HEK293 (cell line): ENCODE measurements around the gene SLC25A42.

Experiments
- PRDM10 ChIP-seq: fragments of 450-650 bp; formaldehyde crosslinking; IDR thresholded peaks from 2 replicates; pipeline ENCODE4 v1.5.1; 2016; ENCODE audit warnings: missing biosample characterization, missing genetic modification characterization
- SP2 ChIP-seq: fragments of 450-650 bp; formaldehyde crosslinking; IDR thresholded peaks from 2 replicates; pipeline ENCODE4 v1.5.1; 2016; ENCODE audit warnings: missing biosample characterization, missing genetic modification characterization
- SP3 ChIP-seq: fragments of 450-650 bp; formaldehyde crosslinking; IDR thresholded peaks from 2 replicates; pipeline ENCODE4 v1.5.1; 2016; ENCODE audit warnings: missing biosample characterization, missing genetic modification characterization
- SP7 ChIP-seq: fragments of 450-650 bp; formaldehyde crosslinking; IDR thresholded peaks from 2 replicates; pipeline ENCODE4 v1.5.1; 2016; ENCODE audit warnings: missing biosample characterization, missing genetic modification characterization
- TSHZ1 ChIP-seq: fragments of 450-650 bp; formaldehyde crosslinking; IDR thresholded peaks from 2 replicates; pipeline ENCODE4 v1.5.1; 2016; ENCODE audit warnings: missing biosample characterization, missing genetic modification characterization, borderline replicate concordance
- ZBTB10 ChIP-seq: fragments of 450-650 bp; formaldehyde crosslinking; IDR thresholded peaks from 2 replicates; pipeline ENCODE4 v1.5.1; 2016; ENCODE audit warnings: missing biosample characterization, missing genetic modification characterization
- ZBTB17 ChIP-seq: fragments of 450-650 bp; formaldehyde crosslinking; IDR thresholded peaks from 2 replicates; pipeline ENCODE4 v1.5.1; 2016; ENCODE audit warnings: missing biosample characterization, missing genetic modification characterization
- ZBTB20 ChIP-seq: fragments of 450-650 bp; formaldehyde crosslinking; IDR thresholded peaks from 2 replicates; pipeline ENCODE4 v1.5.1; 2016; ENCODE audit warnings: missing biosample characterization, missing genetic modification characterization
- ZBTB21 ChIP-seq: fragments of 450-650 bp; formaldehyde crosslinking; IDR thresholded peaks from 2 replicates; pipeline ENCODE4 v1.5.1; 2017; ENCODE audit warnings: missing biosample characterization, missing genetic modification characterization
- ZIC2 ChIP-seq: fragments of 450-650 bp; formaldehyde crosslinking; IDR thresholded peaks from 2 replicates; pipeline ENCODE4 v1.5.1; 2016; ENCODE audit warnings: missing biosample characterization, missing genetic modification characterization
- ZNF148 ChIP-seq: fragments of 450-650 bp; formaldehyde crosslinking; IDR thresholded peaks from 2 replicates; pipeline ENCODE4 v1.5.0; 2017; ENCODE audit warnings: missing biosample characterization, missing genetic modification characterization, borderline replicate concordance
- ZNF16 ChIP-seq: fragments of 450-650 bp; formaldehyde crosslinking; IDR thresholded peaks from 2 replicates; pipeline ENCODE4 v1.5.1; 2016; ENCODE audit warnings: low read depth, missing biosample characterization, missing genetic modification characterization
- ZNF302 ChIP-seq: fragments of 450-650 bp; formaldehyde crosslinking; IDR thresholded peaks from 2 replicates; pipeline ENCODE4 v1.5.1; 2016; ENCODE audit warnings: missing biosample characterization, missing genetic modification characterization, low read depth
- ZNF311 ChIP-seq: fragments of 450-650 bp; formaldehyde crosslinking; IDR thresholded peaks from 2 replicates; pipeline ENCODE4 v1.5.1; 2017; ENCODE audit warnings: missing biosample characterization, missing genetic modification characterization, borderline replicate concordance
- ZNF335 ChIP-seq: fragments of 450-650 bp; formaldehyde crosslinking; conservative IDR thresholded peaks from 2 replicates; pipeline ENCODE4 v1.5.1; 2016; ENCODE audit warnings: missing biosample characterization, missing genetic modification characterization
- ZNF398 ChIP-seq: fragments of 450-650 bp; formaldehyde crosslinking; IDR thresholded peaks from 2 replicates; pipeline ENCODE4 v1.5.1; 2017; ENCODE audit warnings: missing biosample characterization, missing genetic modification characterization
- ZNF571 ChIP-seq: fragments of 450-650 bp; formaldehyde crosslinking; IDR thresholded peaks from 2 replicates; pipeline ENCODE4 v1.5.0; 2017; ENCODE audit warnings: missing biosample characterization, missing genetic modification characterization
- ZNF585B ChIP-seq: fragments of 450-650 bp; formaldehyde crosslinking; IDR thresholded peaks from 2 replicates; pipeline ENCODE4 v1.5.1; 2016; ENCODE audit warnings: missing biosample characterization, missing genetic modification characterization
- ZNF610 ChIP-seq: fragments of 450-650 bp; formaldehyde crosslinking; IDR thresholded peaks from 2 replicates; pipeline ENCODE4 v1.5.1; 2016; ENCODE audit warnings: missing biosample characterization, missing genetic modification characterization, borderline replicate concordance
- ZNF629 ChIP-seq: fragments of 450-650 bp; formaldehyde crosslinking; IDR thresholded peaks from 2 replicates; pipeline ENCODE4 v1.5.1; 2017; ENCODE audit warnings: missing biosample characterization, missing genetic modification characterization
- ZNF660 ChIP-seq: fragments of 450-650 bp; IDR thresholded peaks from 2 replicates; pipeline ENCODE4 v1.5.1; 2018; ENCODE audit warnings: missing biosample characterization, mild to moderate bottlenecking, missing genetic modification characterization
- ZNF747 ChIP-seq: fragments of 450-650 bp; formaldehyde crosslinking; IDR thresholded peaks from 2 replicates; pipeline ENCODE4 v1.5.1; 2016; ENCODE audit warnings: missing biosample characterization, missing genetic modification characterization
- ZNF76 ChIP-seq: fragments of 450-650 bp; formaldehyde crosslinking; IDR thresholded peaks from 2 replicates; pipeline ENCODE4; 2016; ENCODE audit warnings: low read depth, missing biosample characterization, missing genetic modification characterization, borderline replicate concordance
- ZNF777 ChIP-seq: fragments of 450-650 bp; formaldehyde crosslinking; IDR thresholded peaks from 2 replicates; pipeline ENCODE4 v1.5.1; 2017; ENCODE audit warnings: missing biosample characterization, missing genetic modification characterization, borderline replicate concordance

Gene SLC25A42

GRCh38 chr19:19138109-19138981, 74.6 kb downstream of the SLC25A42 start, which contains the start of gene TMEM161A (continued):
- peak; percentile 95 for TF ChIP-seq ZNF16 (tag by site-specific recombination)
- TF ChIP-seq ZNF585B (tag by site-specific recombination) = no peak
- TF ChIP-seq ZNF302 = no peak
- peak; percentile 50; the same call in 1 of the 2 replicates for TF ChIP-seq SP3 (tag by site-specific recombination)
- TF ChIP-seq ZNF311 (tag by site-specific recombination) = no peak
- 0 out of 2 replicates have a peak, but pooled peaks have one; percentile 22 for TF ChIP-seq SP7 (tag by site-specific recombination)
- peak; percentile 14; the same call in 1 of the 2 replicates for TF ChIP-seq ZBTB10 (tag by site-specific recombination)
- peak; percentile 89 for TF ChIP-seq SP2 (tag by site-specific recombination)
- no peak for TF ChIP-seq ZNF571 (tag by site-specific recombination)
- TF ChIP-seq ZNF148 (tag by site-specific recombination) = no peak
- TF ChIP-seq ZNF335 (tag by site-specific recombination) = peak; percentile 85
- TF ChIP-seq ZNF777 (tag by site-specific recombination) = no peak
- no peak for TF ChIP-seq ZNF610 (tag by site-specific recombination)
- TF ChIP-seq ZBTB21 (tag by site-specific recombination) = no peak
- peak; percentile 52; the same call in 1 of the 2 replicates for TF ChIP-seq ZBTB20 (tag by site-specific recombination)
- TF ChIP-seq ZNF629 (tag by site-specific recombination) = peak; percentile 14; the same call in 1 of the 2 replicates
- 0 out of 2 replicates have a peak, but pooled peaks have one; percentile 29 for TF ChIP-seq ZNF398 (tag by site-specific recombination)
- peak; percentile 34; the same call in 1 of the 2 replicates for TF ChIP-seq ZIC2
- TF ChIP-seq ZNF660 (tag by site-specific recombination) = no peak
- TF ChIP-seq ZNF76 (tag by site-specific recombination) = peak; percentile 96
- TF ChIP-seq ZBTB17 (tag by site-specific recombination) = peak; percentile 64
- TF ChIP-seq ZNF747 = no peak
- TF ChIP-seq PRDM10 (tag by site-specific recombination) = peak; percentile 53; the same call in 1 of the 2 replicates
- no peak for TF ChIP-seq TSHZ1 (tag by site-specific recombination)
